ENCODE data around the gene VASH2. TPM values are rescaled to one million over a fixed set of nuclear protein-coding genes. Genes with fewer than 3 reads are reported as not detected.
"Not testable (repeated sequence)": the region's sequence is repeated elsewhere in the genome, so short reads cannot be mapped to it uniquely, and the experiment has no call there.

The VASH2 gene
- total RNA-seq, 2 donors from 2014 or later, result 1.6 TPM; not detected in 1

- whole genome bisulfite sequencing, 2 donors, result 92% methylated on average over 6 of the region's 6 CpGs
- intact Hi-C loops (cut with DNase I), result no loop called here
- no peaks in the 10 kb centered on the region for H3K9me3 ChIP-seq
- peaks cover 19% of the 10 kb centered on the region for H3K4me1 ChIP-seq
- TF ChIP-seq CTCF (IDR thresholded peaks at IDR 0.05), result no peak
- TF ChIP-seq POLR2A (IDR thresholded peaks at IDR 0.05), result no peak
- no peaks in the 10 kb centered on the region for H3K27me3 ChIP-seq
- H3K36me3 ChIP-seq (replicated peaks in 1 of 2; ENCODE audit: insufficient read depth in 1 of 2, low read depth in 2 of 2), result no peaks in the 10 kb centered on the region
- DNase-seq, result no peak
- H3K4me3 ChIP-seq, result no peak overlapping the region
- no peak overlapping the region for H3K27ac ChIP-seq
- no peak for ATAC-seq
Measured at GRCh38 chr1:212984522-212985291, 34.4 kb downstream of the VASH2 start.

GRCh38 chr1:212986551-212986950, 36.2 kb downstream of the VASH2 start:
- TF ChIP-seq CTCF (IDR thresholded peaks at IDR 0.05) (no peak), POLR2A (IDR thresholded peaks at IDR 0.05) (no peak)
- 94% methylated on average over 2 of the region's 2 CpGs for WGBS, 2 donors
- no peaks in the 10 kb centered on the region for H3K36me3 ChIP-seq (replicated peaks in 1 of 2; ENCODE audit: insufficient read depth in 1 of 2, low read depth in 2 of 2)
- ATAC-seq (no peak), DNase-seq (no peak)
- H3K9me3 ChIP-seq, result no peaks in the 10 kb centered on the region
- no peak overlapping the region for H3K4me3 ChIP-seq
- H3K27me3 ChIP-seq, result no peaks in the 10 kb centered on the region
- H3K4me1 ChIP-seq, result peaks cover 11% of the 10 kb centered on the region
- intact Hi-C loops (cut with DNase I), result no loop called here
- H3K27ac ChIP-seq, result no peak overlapping the region

GRCh38 chr1:212987702-212988322, 37.5 kb downstream of the VASH2 start:
- WGBS, 2 donors, result 56 to 62% methylated on average over 6 of the region's 6 CpGs
- Histone ChIP-seq H3K4me1 (no peaks in the 10 kb centered on the region), H3K9me3 (no peaks in the 10 kb centered on the region), H3K27me3 (no peaks in the 10 kb centered on the region), H3K36me3 (replicated peaks in 1 of 2; ENCODE audit: insufficient read depth in 1 of 2, low read depth in 2 of 2) (no peaks in the 10 kb centered on the region), H3K27ac (no peak overlapping the region), H3K4me3 (no peak overlapping the region)
- intact Hi-C loops (cut with DNase I), result no loop called here
- ATAC-seq (no peak), DNase-seq (no peak)
- TF ChIP-seq CTCF (IDR thresholded peaks at IDR 0.05), result no peak
- TF ChIP-seq POLR2A (IDR thresholded peaks at IDR 0.05), result no peak

- TF ChIP-seq CTCF (IDR thresholded peaks at IDR 0.05) (no peak), POLR2A (IDR thresholded peaks at IDR 0.05) (no peak)
- Histone ChIP-seq H3K27me3 (no peaks in the 10 kb centered on the region), H3K9me3 (no peaks in the 10 kb centered on the region), H3K4me3 (no peak overlapping the region), H3K27ac (no peak overlapping the region), H3K4me1 (no peaks in the 10 kb centered on the region), H3K36me3 (replicated peaks in 1 of 2; ENCODE audit: insufficient read depth in 1 of 2, low read depth in 2 of 2) (peaks cover 0 to 2% of the 10 kb centered on the region in 2 donors)
- 25 to 26% methylated on average over 1 of the region's 1 CpG for WGBS, 2 donors
- intact Hi-C loops (cut with DNase I), result no loop called here
- DNase-seq (no peak), ATAC-seq (no peak)
Measured at GRCh38 chr1:212990276-212990675, 39.9 kb downstream of the VASH2 start.

- 92 to 95% methylated on average over 8 of the region's 8 CpGs for WGBS, 2 donors
- intact Hi-C loops (cut with DNase I); H3K4me1 ChIP-seq; H3K9me3 ChIP-seq; DNase-seq; H3K36me3 ChIP-seq (replicated peaks in 1 of 2; ENCODE audit: insufficient read depth in 1 of 2, low read depth in 2 of 2); H3K4me3 ChIP-seq; H3K27ac ChIP-seq; H3K27me3 ChIP-seq; ATAC-seq: not testable (repeated sequence)
Measured at GRCh38 chr1:212993960-212994359, 43.6 kb downstream of the VASH2 start.
